IMR-90 (cell line): ENCODE data around the gene ACP1. TPM values are rescaled to one million over a fixed set of nuclear protein-coding genes. Genes with fewer than 3 reads are reported as not detected.

ENCODE experiments used
- ATAC-seq: fragments of 200-7000 bp; cut with Tn5 transposase; 2 replicates; pipeline ENCODE4 v1.9.1; 2020; ENCODE audit warnings: low read depth, mild to moderate bottlenecking, moderate library complexity
- BruUV-seq: library from RNA; stranded (reverse); fragments of 400-500 nt; replicated peaks from 2 replicates; lab custom pipeline; 2021; lab: Mats Ljungman, UMichigan
- CTCF ChIA-PET: fragments of 300-600 bp; formaldehyde crosslinking; extraction: SDS; loops from one replicate; lab custom pipeline; 2021; ENCODE audit warnings: antibody characterized with exemption; lab: Yijun Ruan, JAX
- POLR2A ChIA-PET: fragments of 300-600 bp; sonication (Branson Sonifier 250); formaldehyde crosslinking; loops from one replicate; lab custom pipeline; 2022; ENCODE audit warnings: antibody characterized with exemption; ENCODE audit not compliant: unreplicated experiment; lab: Charles Lee
- DNase-seq: peaks from one replicate; pipeline ENCODE4 v3.0.0; 2013
- H2AFZ ChIP-seq: replicated peaks from 2 replicates; pipeline ENCODE3; 2013; ENCODE audit warnings: low read length, mild to moderate bottlenecking; ENCODE audit not compliant: poor library complexity
- H2AK5ac ChIP-seq: 2 replicates; pipeline ENCODE4 v1.6.1; 2013; ENCODE audit warnings: low read depth, low read length, inconsistent platforms
- H2AK9ac ChIP-seq: replicated peaks from 2 replicates; pipeline ENCODE3; 2013; ENCODE audit warnings: mild to moderate bottlenecking, low read depth, low read length, moderate library complexity; ENCODE audit not compliant: poor library complexity
- H2BK120ac ChIP-seq: 2 replicates; pipeline ENCODE4 v1.6.1; 2013; ENCODE audit warnings: low read depth, low read length, inconsistent platforms
- H2BK15ac ChIP-seq: 3 replicates; pipeline ENCODE4 v1.6.1; 2013; ENCODE audit warnings: low read depth, low read length, inconsistent platforms
- H2BK20ac ChIP-seq: 2 replicates; pipeline ENCODE4 v1.6.1; 2013; ENCODE audit warnings: low read depth, mild to moderate bottlenecking, inconsistent platforms, low read length, moderate library complexity
- H2BK5ac ChIP-seq: 2 replicates; pipeline ENCODE4 v1.6.1; 2013; ENCODE audit warnings: mild to moderate bottlenecking, low read depth, low read length, inconsistent platforms; ENCODE audit not compliant: poor library complexity, severe bottlenecking
- H3K14ac ChIP-seq: replicated peaks from 2 replicates; pipeline ENCODE4 v1.6.1; 2013; ENCODE audit warnings: low read depth, low read length, inconsistent platforms
- H3K18ac ChIP-seq: 2 replicates; pipeline ENCODE4 v1.6.1; 2013; ENCODE audit warnings: low read depth, low read length, control low read depth
- H3K23ac ChIP-seq: 2 replicates; pipeline ENCODE4 v1.6.1; 2013; ENCODE audit warnings: low read depth, low read length, inconsistent platforms
- H3K27ac ChIP-seq: 2 replicates; pipeline ENCODE4 v1.5.1; 2013; ENCODE audit warnings: mild to moderate bottlenecking, control low read depth, low read length; ENCODE audit not compliant: insufficient read depth
- H3K27me3 ChIP-seq: 2 replicates; pipeline ENCODE4 v1.6.1; 2013; ENCODE audit warnings: low read length; ENCODE audit not compliant: control insufficient read depth, insufficient read depth
- H3K36me3 ChIP-seq: 2 replicates; pipeline ENCODE4 v1.6.1; 2013; ENCODE audit warnings: low read length, mixed read lengths; ENCODE audit not compliant: control insufficient read depth, insufficient read depth
- H3K4ac ChIP-seq: 2 replicates; pipeline ENCODE4 v1.6.1; 2013; ENCODE audit warnings: low read depth, low read length, inconsistent platforms
- H3K4me1 ChIP-seq: 2 replicates; pipeline ENCODE4 v1.6.1; 2013; ENCODE audit warnings: low read length, mixed read lengths; ENCODE audit not compliant: control insufficient read depth, insufficient read depth
- H3K4me2 ChIP-seq: 2 replicates; pipeline ENCODE4 v1.6.1; 2013; ENCODE audit warnings: low read depth, mild to moderate bottlenecking, control low read depth, low read length, moderate library complexity
- H3K4me3 ChIP-seq: 2 replicates; pipeline ENCODE4 v1.5.1; 2013; ENCODE audit warnings: low read depth, mild to moderate bottlenecking, control low read depth, low read length, moderate library complexity; ENCODE audit not compliant: insufficient read depth
- H3K56ac ChIP-seq: 2 replicates; pipeline ENCODE4 v1.6.1; 2013; ENCODE audit warnings: low read length, inconsistent platforms; ENCODE audit not compliant: insufficient read depth; ENCODE audit errors: extremely low read depth
- H3K79me1 ChIP-seq, 2 experiments: 2 replicates each; pipeline ENCODE4 v1.6.1; 2013; ENCODE audit warnings: low read length in 2 of 2, inconsistent platforms in 1 of 2, low read depth in 1 of 2
- H3K9ac ChIP-seq: 2 replicates; pipeline ENCODE4 v1.6.1; 2013; ENCODE audit warnings: low read depth, low read length, control low read depth
- H3K9me1 ChIP-seq: 2 replicates; pipeline ENCODE4 v1.6.1; 2013; ENCODE audit warnings: low read length, inconsistent platforms; ENCODE audit not compliant: insufficient read depth
- H3K9me3 ChIP-seq: 2 replicates; pipeline ENCODE4 v1.6.1; 2013; ENCODE audit warnings: low read length; ENCODE audit not compliant: control insufficient read depth, insufficient read depth
- H4K20me1 ChIP-seq: 2 replicates; pipeline ENCODE4 v1.6.1; 2013; ENCODE audit warnings: low read length, inconsistent platforms; ENCODE audit not compliant: insufficient read depth
- H4K5ac ChIP-seq: 2 replicates; pipeline ENCODE4 v1.6.1; 2013; ENCODE audit warnings: mild to moderate bottlenecking, low read depth, low read length, control low read depth
- H4K8ac ChIP-seq, 2 experiments: 2 replicates each; pipeline ENCODE4 v1.6.1; 2013; ENCODE audit warnings: low read depth in 2 of 2, low read length in 2 of 2, control low read depth in 1 of 2, inconsistent platforms in 1 of 2
- H4K91ac ChIP-seq: 2 replicates; pipeline ENCODE4 v1.6.1; 2013; ENCODE audit warnings: low read depth, low read length, inconsistent platforms; ENCODE audit not compliant: insufficient read depth
- BHLHE40 ChIP-seq: fragments of 150-350 bp; IDR thresholded peaks from 2 replicates; pipeline ENCODE4 v1.6.1; 2016; ENCODE audit warnings: mild to moderate bottlenecking, low read depth, low read length
- CHD1 ChIP-seq: IDR thresholded peaks from 2 replicates; pipeline ENCODE4 v1.6.1; 2012; ENCODE audit warnings: low read depth, low read length, improper control_type of control experiment
- FOS ChIP-seq: fragments of 150-350 bp; IDR thresholded peaks from 2 replicates; pipeline ENCODE4 v1.6.1; 2016; ENCODE audit warnings: low read depth, low read length
- MAFK ChIP-seq: IDR thresholded peaks from 2 replicates; pipeline ENCODE4 v1.6.1; 2012; ENCODE audit warnings: low read depth, low read length, improper control_type of control experiment
- MAZ ChIP-seq: IDR thresholded peaks from 2 replicates; pipeline ENCODE4 v1.6.1; 2012; ENCODE audit warnings: low read depth, mild to moderate bottlenecking, low read length, improper control_type of control experiment, moderate library complexity, borderline replicate concordance
- MXI1 ChIP-seq: IDR thresholded peaks from 2 replicates; pipeline ENCODE4 v1.6.1; 2012; ENCODE audit warnings: low read depth, mild to moderate bottlenecking, low read length, moderate library complexity, borderline replicate concordance
- NFE2L2 ChIP-seq: fragments of 150-350 bp; IDR thresholded peaks from 2 replicates; pipeline ENCODE4 v1.6.1; 2016; ENCODE audit warnings: low read depth, mild to moderate bottlenecking, low read length
- POLR2A ChIP-seq: IDR thresholded peaks from 2 replicates; pipeline ENCODE4 v1.6.1; 2012; ENCODE audit warnings: mild to moderate bottlenecking, low read depth, low read length
- RAD21 ChIP-seq: IDR thresholded peaks from 2 replicates; pipeline ENCODE4 v1.6.1; 2012; ENCODE audit warnings: low read length, improper control_type of control experiment
- SMC3 ChIP-seq: fragments of 150-350 bp; IDR thresholded peaks from 2 replicates; pipeline ENCODE4 v1.6.1; 2016; ENCODE audit warnings: low read depth, mild to moderate bottlenecking, antibody characterized with exemption, low read length, moderate library complexity
- WGBS, 2 experiments: methylation state at CpG; one replicate each; pipeline versions ENCODE4 v1.1.5 to v1.1.7; 2013; ENCODE audit warnings: missing lambda C conversion rate in 2 of 2; ENCODE audit not compliant: insufficient read length in 1 of 2; ENCODE audit errors: extremely low coverage in 2 of 2; 5-methylcytosine and 5-hydroxymethylcytosine counted together
- dilution Hi-C: fragments of 300-500 bp; cut with HindIII; formaldehyde crosslinking; loops from one replicate; pipeline ENCODE4 v1.14.3; 2018; ENCODE audit warnings: low sequenced_read_pairs; ENCODE audit not compliant: unreplicated experiment
- in situ Hi-C: fragments of 300-500 bp; cut with MboI; formaldehyde crosslinking; loops from 3 replicates; pipeline ENCODE4 v1.14.3; 2019; ENCODE audit warnings: low sequenced_read_pairs, inconsistent platforms, mixed read lengths
- intact Hi-C: fragments of 100-400 bp; cut with micrococcal nuclease; formaldehyde crosslinking; loops from 2 replicates; pipeline ENCODE4 v1.10.0; 2022
- polyA plus RNA-seq, 3 experiments: library from polyadenylated mRNA; depleted of rRNA; stranded (reverse); fragments of >200 nt; gene quantifications; 2 replicates each; pipeline ENCODE4 v1.2.3, GENCODE V29; 2012; ENCODE audit warnings: low replicate concordance in 1 of 3
- total RNA-seq: library from RNA; depleted of rRNA; stranded (reverse); fragments of >200 nt; gene quantifications from 2 replicates; pipeline ENCODE4 v1.2.3, GENCODE V29; 2012
- TF ChIP-seq, protein P1 (sequence below): fragments of 150-350 bp; IDR thresholded peaks from 2 replicates; pipeline ENCODE4 v1.6.1; 2016; ENCODE audit warnings: low read depth, mild to moderate bottlenecking, low read length, moderate library complexity, borderline replicate concordance
- TF ChIP-seq, protein P2 (sequence below): conservative IDR thresholded peaks from 2 replicates; pipeline ENCODE4 v1.5.1; 2012; ENCODE audit warnings: mild to moderate bottlenecking, low read depth, low read length, improper control_type of control experiment

ACP1 gene
- total and polyA plus RNA-seq, 2 of the 4 experiments (the other 2 are of a cell fraction): 85.7 to 104 TPM

DNA sequence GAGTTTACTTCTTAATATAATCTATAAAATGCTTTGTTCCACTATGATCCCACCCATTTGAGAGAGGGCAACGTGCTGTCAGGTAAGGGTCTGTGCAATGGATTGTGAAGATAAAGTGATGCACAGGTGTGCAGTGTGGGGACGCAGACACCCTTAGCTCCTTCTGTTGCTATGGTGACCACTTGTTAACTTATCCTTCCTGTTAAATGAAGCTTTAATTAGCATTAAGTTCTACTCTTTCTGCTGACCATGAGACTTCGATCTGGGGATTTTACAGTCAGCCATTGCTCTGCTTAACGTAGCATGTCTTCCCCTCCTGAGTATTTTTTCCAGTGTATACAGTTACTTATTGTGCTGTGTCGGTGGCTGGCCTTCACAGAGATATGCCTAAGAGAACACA, 46.2 kb downstream of the ACP1 start:
- ATAC-seq (no peak), DNase-seq (no peak)
- POLR2A ChIA-PET: no interaction called here
- H3K36me3 ChIP-seq: no peaks in the 10 kb centered on the region
- no peak for TF ChIP-seq BHLHE40
- no peak for TF ChIP-seq POLR2A
- no peak for TF ChIP-seq RAD21
- no peak for TF ChIP-seq NFE2L2
- no peak for TF ChIP-seq MAFK
- no peak for TF ChIP-seq MAZ
- TF ChIP-seq FOS: no peak
- TF ChIP-seq, protein P1, sequence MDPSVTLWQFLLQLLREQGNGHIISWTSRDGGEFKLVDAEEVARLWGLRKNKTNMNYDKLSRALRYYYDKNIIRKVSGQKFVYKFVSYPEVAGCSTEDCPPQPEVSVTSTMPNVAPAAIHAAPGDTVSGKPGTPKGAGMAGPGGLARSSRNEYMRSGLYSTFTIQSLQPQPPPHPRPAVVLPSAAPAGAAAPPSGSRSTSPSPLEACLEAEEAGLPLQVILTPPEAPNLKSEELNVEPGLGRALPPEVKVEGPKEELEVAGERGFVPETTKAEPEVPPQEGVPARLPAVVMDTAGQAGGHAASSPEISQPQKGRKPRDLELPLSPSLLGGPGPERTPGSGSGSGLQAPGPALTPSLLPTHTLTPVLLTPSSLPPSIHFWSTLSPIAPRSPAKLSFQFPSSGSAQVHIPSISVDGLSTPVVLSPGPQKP: no peak
- TF ChIP-seq MXI1: no peak
- no peak for TF ChIP-seq CHD1
- TF ChIP-seq, protein P2, sequence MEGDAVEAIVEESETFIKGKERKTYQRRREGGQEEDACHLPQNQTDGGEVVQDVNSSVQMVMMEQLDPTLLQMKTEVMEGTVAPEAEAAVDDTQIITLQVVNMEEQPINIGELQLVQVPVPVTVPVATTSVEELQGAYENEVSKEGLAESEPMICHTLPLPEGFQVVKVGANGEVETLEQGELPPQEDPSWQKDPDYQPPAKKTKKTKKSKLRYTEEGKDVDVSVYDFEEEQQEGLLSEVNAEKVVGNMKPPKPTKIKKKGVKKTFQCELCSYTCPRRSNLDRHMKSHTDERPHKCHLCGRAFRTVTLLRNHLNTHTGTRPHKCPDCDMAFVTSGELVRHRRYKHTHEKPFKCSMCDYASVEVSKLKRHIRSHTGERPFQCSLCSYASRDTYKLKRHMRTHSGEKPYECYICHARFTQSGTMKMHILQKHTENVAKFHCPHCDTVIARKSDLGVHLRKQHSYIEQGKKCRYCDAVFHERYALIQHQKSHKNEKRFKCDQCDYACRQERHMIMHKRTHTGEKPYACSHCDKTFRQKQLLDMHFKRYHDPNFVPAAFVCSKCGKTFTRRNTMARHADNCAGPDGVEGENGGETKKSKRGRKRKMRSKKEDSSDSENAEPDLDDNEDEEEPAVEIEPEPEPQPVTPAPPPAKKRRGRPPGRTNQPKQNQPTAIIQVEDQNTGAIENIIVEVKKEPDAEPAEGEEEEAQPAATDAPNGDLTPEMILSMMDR: no peak
- no peak for TF ChIP-seq SMC3
- H3K4me2 ChIP-seq: no peak overlapping the region
- peaks cover 15% of the 10 kb centered on the region; the same call in 1 of the 2 replicates for H3K9me3 ChIP-seq
- CTCF ChIA-PET: no interaction called here
- no peak overlapping the region for H2BK20ac ChIP-seq
- dilution Hi-C loops: no loop called here
- H3K79me1 ChIP-seq: no peaks in the 10 kb centered on the region
- H2BK120ac ChIP-seq: no peak overlapping the region
- H4K20me1 ChIP-seq: no peaks in the 10 kb centered on the region
- WGBS, 2 experiments: no CpG with 5 or more reads among the region's 5 CpGs
- H2AK5ac ChIP-seq: no peak overlapping the region
- H2BK5ac ChIP-seq: no peak overlapping the region
- no peaks in the 10 kb centered on the region for H3K4me1 ChIP-seq
- no peak overlapping the region for H3K4ac ChIP-seq
- no peak overlapping the region for H2AFZ ChIP-seq
- no peak overlapping the region for H3K9ac ChIP-seq
- in situ Hi-C loops: no loop called here
- no peak overlapping the region for H3K23ac ChIP-seq
- BruUV-seq: no TSS peak
- intact Hi-C loops: no loop called here
- no peak overlapping the region for H4K91ac ChIP-seq
- no peak overlapping the region for H2AK9ac ChIP-seq
- H3K27ac ChIP-seq: no peak overlapping the region
- no peak overlapping the region for H3K18ac ChIP-seq
- H3K27me3 ChIP-seq: no peaks in the 10 kb centered on the region
- H3K9me1 ChIP-seq: no peaks in the 10 kb centered on the region
- H3K56ac ChIP-seq: no peak overlapping the region
- no peak overlapping the region for H3K14ac ChIP-seq
- no peak overlapping the region for H4K8ac ChIP-seq
- no peak overlapping the region for H3K4me3 ChIP-seq
- no peak overlapping the region for H4K5ac ChIP-seq
- no peak overlapping the region for H2BK15ac ChIP-seq
